Glomerular endothelial cell (primary cell): Measurements from ENCODE around the gene AOPEP. TPM values are rescaled to one million over a fixed set of nuclear protein-coding genes. Genes with fewer than 3 reads are reported as not detected.

Source experiments
- DNase-seq: peaks from one replicate; pipeline ENCODE4 v3.0.0-alpha.2; 2011; ENCODE audit warnings: low read depth, low spot score; ENCODE audit errors: extremely low read depth
- total RNA-seq: library from RNA; depleted of rRNA; stranded (reverse); fragments of >200 nt; gene quantifications from 2 replicates; pipeline ENCODE4 v1.2.3, GENCODE V29; 2015

Gene AOPEP
- total RNA-seq, 1 donor from 2014 or later: 20.7 TPM

GRCh38 chr9:95045751-95046150 lies 319.3 kb downstream of the AOPEP start:
- no peak for DNase-seq

GRCh38 chr9:95047452-95048224 lies 321.1 kb downstream of the AOPEP start:
- no peak for DNase-seq

DNA sequence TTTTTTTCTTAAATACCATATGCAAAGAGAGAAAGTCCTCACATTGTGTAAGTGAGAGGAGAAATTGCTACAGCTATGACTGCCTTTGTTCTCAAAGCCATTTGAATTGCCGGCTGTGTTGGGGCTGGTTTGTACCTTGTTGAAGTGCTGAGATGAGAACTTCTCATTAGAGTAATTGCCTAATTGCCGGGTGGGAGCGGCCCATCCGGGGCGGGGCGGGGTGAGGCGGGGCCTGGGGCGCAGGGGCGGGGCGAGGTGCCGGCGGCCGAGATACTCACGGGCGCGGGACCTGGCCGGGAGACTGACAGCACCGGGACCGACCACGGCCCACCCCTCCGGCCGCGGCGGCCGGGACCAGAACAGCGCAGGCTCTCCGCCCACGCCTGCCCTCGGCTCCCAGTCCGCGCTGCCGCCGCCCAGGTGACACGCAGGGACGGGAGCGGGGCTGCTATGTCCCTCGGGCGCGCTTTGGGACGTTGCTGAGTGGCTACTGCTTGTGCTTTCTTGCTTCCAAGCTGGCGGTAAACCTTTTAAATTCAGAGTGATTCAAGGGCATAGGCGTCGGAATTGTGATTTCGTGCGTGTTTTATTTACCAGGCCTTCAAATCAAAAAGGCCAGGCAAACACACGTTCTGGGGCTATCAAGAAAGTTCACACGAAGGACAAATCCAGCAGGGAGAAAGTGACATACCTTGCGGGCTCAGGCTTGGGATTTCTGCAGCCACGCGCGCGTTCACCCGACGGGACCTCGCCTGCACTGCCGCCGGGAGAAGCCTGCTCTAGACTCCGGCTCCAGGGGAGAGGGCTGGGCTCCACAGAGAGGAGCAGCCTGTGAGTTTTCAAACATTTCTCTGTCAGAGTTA lies 322.0 kb downstream of the AOPEP start:
- DNase-seq: no peak

DNA sequence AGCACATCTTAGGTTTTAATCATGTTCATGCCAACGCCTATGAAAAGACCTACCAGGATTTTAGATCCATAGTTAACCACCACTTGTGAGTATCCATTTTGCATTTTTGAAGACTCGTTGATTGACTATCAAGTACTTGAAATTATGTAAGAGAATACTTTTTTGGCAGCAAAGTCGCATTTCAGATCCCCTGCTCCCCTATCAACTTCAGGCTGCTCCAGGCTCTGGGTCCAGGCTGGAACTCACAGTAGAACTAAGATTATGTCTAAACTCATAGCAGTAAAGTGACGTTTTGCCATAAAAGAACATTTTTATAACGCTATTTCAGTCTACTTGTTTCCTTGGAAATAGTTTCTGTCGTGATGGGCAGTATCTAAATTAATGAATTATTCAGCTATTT lies 323.3 kb downstream of the AOPEP start:
- no peak for DNase-seq

GRCh38 chr9:95053611-95054570 lies 327.4 kb downstream of the AOPEP start:
- no peak for DNase-seq

GRCh38 chr9:95055334-95055850 lies 328.9 kb downstream of the AOPEP start:
- DNase-seq: no peak

GRCh38 chr9:95055851-95056551 lies 329.5 kb downstream of the AOPEP start:
- peak; percentile 47 for DNase-seq

GRCh38 chr9:95057101-95057500 lies 330.6 kb downstream of the AOPEP start:
- no peak for DNase-seq

DNA sequence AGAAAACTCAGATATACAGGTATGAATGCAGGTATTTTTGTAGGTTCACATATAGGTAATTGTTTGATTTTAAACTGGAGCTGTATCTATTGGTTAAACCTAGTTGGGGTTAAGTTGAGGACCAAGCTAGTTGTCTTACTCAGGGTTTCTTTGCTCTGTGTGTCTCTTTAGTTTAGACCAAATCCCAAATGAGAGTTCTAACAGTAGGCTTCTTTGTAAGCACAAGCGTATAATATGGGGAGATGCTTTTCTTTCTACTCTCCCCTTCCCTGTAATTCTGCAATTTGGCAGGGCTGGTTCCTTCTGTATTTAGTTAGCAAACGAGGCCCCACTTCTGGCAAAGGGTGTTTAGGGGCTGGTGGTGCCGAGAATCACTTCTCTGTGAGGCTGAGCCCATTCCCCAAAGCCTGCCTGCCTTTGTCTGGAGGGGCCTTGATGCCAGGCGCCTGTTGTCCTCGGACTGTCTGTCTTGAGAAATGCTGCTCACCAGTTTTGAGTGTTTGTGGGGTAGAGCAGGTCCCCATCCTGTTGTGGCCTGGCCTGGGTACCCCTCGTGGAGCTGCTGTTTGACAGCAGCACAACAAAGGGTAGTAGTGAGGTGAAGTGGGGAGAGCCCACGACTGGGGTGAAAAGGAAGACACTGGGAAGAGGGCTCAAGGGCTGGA lies 331.8 kb downstream of the AOPEP start:
- no peak for DNase-seq

DNA sequence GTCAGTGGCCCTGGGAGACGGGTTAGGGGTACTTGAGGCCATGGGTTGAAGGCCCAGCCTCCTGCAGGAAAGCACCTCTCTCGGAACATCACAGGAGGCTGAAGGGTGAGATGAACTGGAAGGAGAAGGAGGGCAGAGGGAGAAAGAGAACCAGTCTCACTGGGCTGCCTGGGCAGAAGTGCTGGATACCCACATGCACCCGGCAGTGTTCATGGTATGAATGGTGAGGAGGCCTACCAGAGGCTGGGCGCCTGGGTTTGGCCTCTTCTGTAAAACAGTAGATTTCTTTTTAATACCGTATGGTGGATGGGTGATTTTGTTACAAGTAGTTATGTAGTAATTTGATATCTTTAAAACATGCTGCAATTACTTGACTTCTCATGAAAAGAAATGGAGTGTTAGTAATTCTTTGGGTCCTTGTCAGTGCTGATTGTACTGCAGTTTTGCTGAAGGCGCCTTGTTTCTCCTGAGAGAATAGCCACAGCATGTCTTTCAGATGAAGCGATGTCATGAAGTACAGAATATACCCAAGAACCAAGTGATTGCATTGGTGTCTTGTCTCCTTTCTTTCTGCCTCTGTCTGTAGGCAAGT lies 332.4 kb downstream of the AOPEP start:
- DNase-seq: no peak

GRCh38 chr9:95060234-95060633 lies 333.7 kb downstream of the AOPEP start:
- no peak for DNase-seq

- no peak for DNase-seq
These were observed 334.4 kb downstream of the AOPEP start for GRCh38 chr9:95060916-95061315.

- no peak for DNase-seq
These were observed 335.6 kb downstream of the AOPEP start for GRCh38 chr9:95061916-95062595.

GRCh38 chr9:95062596-95063065 lies 336.1 kb downstream of the AOPEP start:
- no peak for DNase-seq

DNA sequence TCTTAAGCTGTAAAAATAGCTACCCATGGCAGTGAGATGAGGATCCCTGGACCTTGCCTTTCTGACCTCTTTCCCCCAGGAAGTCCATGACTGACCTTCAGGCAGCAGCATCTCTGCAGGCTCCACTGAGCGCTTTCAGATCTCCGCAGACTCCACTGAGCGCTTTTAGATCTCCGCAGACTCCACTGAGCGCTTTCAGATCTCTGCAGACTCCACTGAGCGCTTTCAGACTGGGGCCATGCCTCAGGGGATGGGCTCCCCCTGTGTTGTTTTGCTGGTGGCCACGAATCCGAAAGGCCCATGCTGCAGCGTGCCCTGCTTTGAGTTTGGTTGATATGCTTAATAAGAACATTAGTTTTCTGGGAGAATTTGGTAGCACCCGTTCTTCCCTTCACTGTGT lies 336.8 kb downstream of the AOPEP start:
- no peak for DNase-seq

DNA sequence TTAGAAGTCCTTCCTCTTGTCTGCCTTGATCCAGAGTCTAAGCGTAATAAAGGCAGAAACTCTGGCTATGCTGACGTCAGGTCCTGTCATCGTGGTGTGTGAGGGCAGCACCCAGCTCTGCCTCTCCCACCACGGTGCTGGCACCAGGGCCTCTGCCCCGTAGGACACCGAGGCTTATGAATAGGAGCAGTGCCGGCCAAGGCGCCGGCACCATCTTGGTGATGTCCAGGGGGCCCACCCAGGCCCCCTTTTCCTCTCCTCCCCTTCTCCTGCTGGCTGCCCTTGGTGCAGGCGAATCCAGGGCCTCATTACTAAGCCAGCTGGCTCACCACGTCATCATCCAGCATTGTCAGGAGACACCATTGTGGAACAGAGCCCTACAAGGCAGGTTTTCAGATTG lies 338.7 kb downstream of the AOPEP start:
- no peak for DNase-seq

DNA sequence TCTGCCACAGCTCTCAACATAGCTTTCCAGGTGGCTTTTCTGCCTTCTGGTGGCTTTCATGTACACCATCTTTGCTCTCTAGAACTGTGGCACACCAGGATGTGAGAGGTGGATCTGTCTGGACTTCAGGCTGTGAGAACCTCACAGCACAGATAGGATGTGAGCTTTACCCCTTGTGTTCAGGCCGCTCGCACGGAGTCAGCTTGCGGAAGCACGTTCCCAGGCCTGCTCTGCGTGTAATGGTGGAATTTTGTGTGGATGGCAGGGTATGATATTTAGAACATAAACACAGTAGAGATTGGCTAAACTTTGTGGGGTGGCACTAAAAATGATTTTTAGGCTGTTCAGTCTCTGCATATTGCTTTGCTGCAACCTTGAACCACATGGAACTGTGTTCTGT lies 340.6 kb downstream of the AOPEP start:
- no peak for DNase-seq

GRCh38 chr9:95067897-95068296 lies 341.4 kb downstream of the AOPEP start:
- DNase-seq: no peak
